T-helper 1 cell treated with Interleukin-12 subunit alpha and Interleukin-12 subunit beta and Interleukin-4 antibody, amounts not matched to agents 30 μg/mL and 1 μg/mL, for 36 hours (primary cell): ENCODE data around the gene NFKB1.
A peak's percentile ranks its signal among the peaks of the same experiment; 100 is the strongest.

Source experiments
- H3K27ac Mint-ChIP-seq: one replicate; pipeline ENCODE4 v1.8.0; 2021; ENCODE audit warnings: mild to moderate bottlenecking, mixed read lengths
- H3K27me3 Mint-ChIP-seq: one replicate; pipeline ENCODE4 v1.8.0; 2021; ENCODE audit warnings: low read depth, mixed read lengths
- H3K36me3 Mint-ChIP-seq: one replicate; pipeline ENCODE4 v1.8.0; 2021; ENCODE audit warnings: low read depth, mixed read lengths
- H3K4me1 Mint-ChIP-seq: one replicate; pipeline ENCODE4 v1.8.0; 2021; ENCODE audit warnings: low read depth, mixed read lengths
- H3K4me3 Mint-ChIP-seq: one replicate; pipeline ENCODE4 v1.8.0; 2021; ENCODE audit warnings: mild to moderate bottlenecking, moderate library complexity, mixed read lengths
- H3K9me3 Mint-ChIP-seq: one replicate; pipeline ENCODE4 v1.8.0; 2021; ENCODE audit warnings: mixed read lengths

Gene NFKB1

DNA sequence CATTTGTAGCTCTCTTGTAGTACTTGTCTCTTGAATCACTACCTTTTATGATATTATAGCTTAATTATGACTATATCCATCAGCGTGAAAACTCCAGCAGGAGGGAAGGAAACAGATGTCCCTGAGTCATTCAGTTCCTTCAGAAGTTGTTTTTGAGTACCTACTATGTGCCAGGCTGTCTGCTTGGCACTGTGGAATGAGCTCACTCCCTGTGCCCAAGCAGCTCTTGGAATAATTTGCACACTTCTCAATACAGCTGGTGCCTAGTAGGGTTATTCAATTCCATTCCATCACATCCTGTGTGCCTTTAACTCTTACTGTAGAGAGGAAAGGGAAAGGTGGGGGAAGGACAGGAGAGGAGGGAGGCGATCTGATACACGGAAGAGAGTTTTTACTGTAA, 77.1 kb downstream of the NFKB1 start:
- H3K27me3 Mint-ChIP-seq, result no peaks in the 10 kb centered on the region
- H3K36me3 Mint-ChIP-seq, result peaks cover 48% of the 10 kb centered on the region
- no peak overlapping the region for H3K4me3 Mint-ChIP-seq
- H3K27ac Mint-ChIP-seq, result no peak overlapping the region
- H3K9me3 Mint-ChIP-seq, result no peaks in the 10 kb centered on the region
- H3K4me1 Mint-ChIP-seq, result peaks cover 60% of the 10 kb centered on the region

DNA sequence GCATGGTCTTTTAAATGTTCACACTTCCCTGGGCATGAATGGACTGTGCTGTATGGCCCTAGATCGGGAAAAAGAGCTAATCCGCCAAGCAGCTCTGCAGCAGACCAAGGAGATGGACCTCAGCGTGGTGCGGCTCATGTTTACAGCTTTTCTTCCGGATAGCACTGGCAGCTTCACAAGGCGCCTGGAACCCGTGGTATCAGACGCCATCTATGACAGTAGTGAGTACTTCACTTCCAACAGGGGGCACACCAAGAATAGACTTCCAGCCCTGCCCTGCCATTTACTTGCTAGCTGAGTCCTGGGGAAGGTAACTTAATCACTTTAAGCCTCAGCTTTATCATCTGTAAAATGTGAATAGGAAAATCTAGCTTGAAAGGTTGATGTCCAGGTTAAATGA, 77.7 kb downstream of the NFKB1 start:
- Mint-ChIP-seq H3K27ac (no peak overlapping the region), H3K27me3 (no peaks in the 10 kb centered on the region), H3K4me1 (peaks cover 57% of the 10 kb centered on the region), H3K9me3 (no peaks in the 10 kb centered on the region), H3K4me3 (no peak overlapping the region), H3K36me3 (peaks cover 54% of the 10 kb centered on the region)

DNA sequence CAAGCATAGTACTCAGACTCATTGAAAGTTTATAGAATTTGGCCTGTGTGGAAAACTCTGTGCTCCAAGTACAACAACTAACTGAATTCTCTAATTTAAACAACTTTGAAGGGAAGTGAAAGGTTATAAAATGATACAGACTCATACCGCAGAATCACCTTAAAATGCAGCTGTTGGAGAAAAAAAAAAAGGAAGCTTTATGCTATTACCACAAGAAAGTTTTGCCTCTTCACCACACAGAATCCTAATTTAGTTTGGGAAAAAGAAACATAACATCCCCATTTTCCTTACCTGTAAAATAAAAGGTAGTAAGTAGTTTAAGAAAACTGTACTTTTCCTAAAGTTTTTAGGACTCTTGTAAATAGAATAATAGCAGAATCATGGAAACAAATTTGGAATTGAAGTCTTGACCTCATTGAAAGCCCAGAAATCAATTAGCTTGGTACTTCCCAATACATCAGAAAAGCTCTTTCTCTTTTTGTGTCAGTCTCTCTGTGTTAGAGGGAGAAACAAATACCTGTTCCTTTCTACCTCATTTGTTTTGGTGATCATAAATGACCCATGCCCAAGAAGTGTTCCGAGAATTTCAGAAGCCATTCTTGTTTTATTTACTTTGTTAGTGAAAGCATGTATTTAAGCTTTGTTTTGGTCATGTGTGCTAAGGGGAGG, 78.8 kb downstream of the NFKB1 start:
- peak overlapping the region; percentile 18 for H3K27ac Mint-ChIP-seq
- peaks cover 55% of the 10 kb centered on the region for H3K4me1 Mint-ChIP-seq
- H3K9me3 Mint-ChIP-seq, result no peaks in the 10 kb centered on the region
- no peaks in the 10 kb centered on the region for H3K27me3 Mint-ChIP-seq
- peaks cover 62% of the 10 kb centered on the region for H3K36me3 Mint-ChIP-seq
- no peak overlapping the region for H3K4me3 Mint-ChIP-seq

DNA sequence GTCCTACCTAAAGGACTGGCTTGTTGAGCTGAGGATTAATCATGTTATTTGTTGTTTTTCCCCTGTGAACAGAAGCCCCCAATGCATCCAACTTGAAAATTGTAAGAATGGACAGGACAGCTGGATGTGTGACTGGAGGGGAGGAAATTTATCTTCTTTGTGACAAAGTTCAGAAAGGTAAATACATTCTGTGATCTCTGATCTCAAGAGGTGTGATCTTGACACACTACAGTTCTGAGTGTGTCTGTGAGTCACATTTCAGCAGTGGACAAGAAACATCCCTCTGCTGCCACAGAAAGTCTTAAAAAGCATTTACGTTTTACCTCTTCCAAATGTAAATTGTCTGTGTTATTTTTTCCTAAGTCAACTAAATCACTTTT, 79.3 kb downstream of the NFKB1 start:
- Mint-ChIP-seq H3K9me3 (no peaks in the 10 kb centered on the region), H3K27ac (peak overlapping the region; percentile 18), H3K27me3 (no peaks in the 10 kb centered on the region), H3K4me1 (peaks cover 56% of the 10 kb centered on the region), H3K4me3 (peak overlapping the region; percentile 29), H3K36me3 (peaks cover 66% of the 10 kb centered on the region)

- Mint-ChIP-seq H3K36me3 (peaks cover 62% of the 10 kb centered on the region), H3K9me3 (no peaks in the 10 kb centered on the region), H3K27ac (no peak overlapping the region), H3K4me1 (peaks cover 69% of the 10 kb centered on the region), H3K27me3 (no peaks in the 10 kb centered on the region), H3K4me3 (no peak overlapping the region)
Observed at GRCh38 chr4:102584091-102584490, 82.9 kb downstream of the NFKB1 start.

DNA sequence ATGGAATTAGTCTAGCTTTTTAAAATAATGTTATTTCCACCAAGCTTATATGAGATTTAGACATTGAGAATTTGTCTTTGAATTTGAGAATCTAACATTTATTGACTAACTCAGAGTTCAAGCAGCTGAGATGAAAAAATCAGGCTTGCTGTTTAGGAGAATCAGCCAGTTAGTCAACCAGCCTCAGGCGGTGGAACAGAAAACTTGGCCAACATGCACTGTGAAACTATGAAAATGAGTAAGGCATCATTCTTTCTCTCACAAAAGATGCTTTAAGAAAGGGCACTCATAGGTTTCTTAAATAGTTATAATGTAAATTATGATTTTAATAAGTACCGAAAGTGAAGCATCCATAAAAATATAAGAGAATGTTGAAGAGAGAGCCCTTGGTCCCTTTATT, 84.2 kb downstream of the NFKB1 start:
- H3K27ac Mint-ChIP-seq, result peak overlapping the region; percentile 85
- peak overlapping the region; percentile 40 for H3K4me3 Mint-ChIP-seq
- no peaks in the 10 kb centered on the region for H3K9me3 Mint-ChIP-seq
- no peaks in the 10 kb centered on the region for H3K27me3 Mint-ChIP-seq
- peaks cover 67% of the 10 kb centered on the region for H3K36me3 Mint-ChIP-seq
- H3K4me1 Mint-ChIP-seq, result peaks cover 70% of the 10 kb centered on the region

- peaks cover 6% of the 10 kb centered on the region for H3K9me3 Mint-ChIP-seq
- peaks cover 75% of the 10 kb centered on the region for H3K4me1 Mint-ChIP-seq
- no peaks in the 10 kb centered on the region for H3K27me3 Mint-ChIP-seq
- peak overlapping the region; percentile 85 for H3K27ac Mint-ChIP-seq
- peaks cover 71% of the 10 kb centered on the region for H3K36me3 Mint-ChIP-seq
- peak overlapping the region; percentile 40 for H3K4me3 Mint-ChIP-seq
Observed at GRCh38 chr4:102586002-102586643, 85.0 kb downstream of the NFKB1 start.

GRCh38 chr4:102586644-102587021, 85.5 kb downstream of the NFKB1 start:
- Mint-ChIP-seq H3K27me3 (no peaks in the 10 kb centered on the region), H3K27ac (peak overlapping the region; percentile 85), H3K9me3 (peaks cover 9% of the 10 kb centered on the region), H3K4me1 (peaks cover 77% of the 10 kb centered on the region), H3K36me3 (peaks cover 74% of the 10 kb centered on the region), H3K4me3 (peak overlapping the region; percentile 40)

- Mint-ChIP-seq H3K4me1 (peaks cover 91% of the 10 kb centered on the region), H3K27ac (peak overlapping the region; percentile 71), H3K36me3 (peaks cover 76% of the 10 kb centered on the region), H3K4me3 (peak overlapping the region; percentile 51), H3K9me3 (peaks cover 14% of the 10 kb centered on the region), H3K27me3 (no peaks in the 10 kb centered on the region)
Observed at GRCh38 chr4:102589743-102590142, 88.6 kb downstream of the NFKB1 start.

DNA sequence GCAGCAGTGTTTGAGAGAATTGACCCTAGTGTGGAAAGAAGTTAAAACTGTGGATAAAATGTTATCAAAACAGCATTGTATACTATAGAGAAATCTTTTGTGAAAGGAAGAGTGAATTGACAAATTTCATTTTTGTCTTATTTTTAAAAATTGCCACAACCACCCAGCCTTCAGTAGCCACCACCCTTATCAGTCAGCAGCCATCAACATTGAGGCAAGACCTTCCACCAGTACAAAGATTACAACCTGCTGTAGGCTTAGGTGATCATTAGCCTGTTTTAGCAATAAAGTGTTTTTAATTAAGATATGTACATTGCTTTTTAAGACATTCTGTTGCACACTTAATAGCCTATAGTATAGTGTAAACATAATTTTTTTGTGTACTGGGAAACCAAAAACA, 91.1 kb downstream of the NFKB1 start:
- Mint-ChIP-seq H3K27me3 (no peaks in the 10 kb centered on the region), H3K9me3 (peaks cover 14% of the 10 kb centered on the region), H3K4me3 (peak overlapping the region; percentile 7), H3K27ac (peak overlapping the region; percentile 53), H3K4me1 (peaks cover 84% of the 10 kb centered on the region), H3K36me3 (peaks cover 80% of the 10 kb centered on the region)

GRCh38 chr4:102593147-102593546, 92.0 kb downstream of the NFKB1 start:
- H3K27ac Mint-ChIP-seq, result peak overlapping the region; percentile 65
- peaks cover 14% of the 10 kb centered on the region for H3K9me3 Mint-ChIP-seq
- H3K36me3 Mint-ChIP-seq, result peaks cover 80% of the 10 kb centered on the region
- no peaks in the 10 kb centered on the region for H3K27me3 Mint-ChIP-seq
- peaks cover 84% of the 10 kb centered on the region for H3K4me1 Mint-ChIP-seq
- H3K4me3 Mint-ChIP-seq, result peak overlapping the region; percentile 18

DNA sequence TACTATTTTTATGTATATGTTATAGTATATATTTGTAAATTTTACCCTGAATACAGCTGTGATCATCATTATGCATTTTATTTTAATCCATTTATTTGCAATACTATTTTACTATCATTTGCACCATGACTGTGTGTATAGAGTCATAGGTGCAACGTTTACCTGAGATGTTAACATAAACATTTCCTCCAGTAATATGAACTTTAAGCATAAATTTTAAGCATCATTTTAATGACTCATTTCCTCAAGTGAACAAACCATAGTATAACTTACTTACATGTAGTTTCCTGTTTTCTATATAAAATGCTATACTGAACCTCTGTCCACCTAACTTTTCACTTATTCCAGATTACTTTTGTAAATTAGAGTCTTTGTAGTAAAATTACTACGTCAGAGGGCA, 92.8 kb downstream of the NFKB1 start:
- H3K27me3 Mint-ChIP-seq, result no peaks in the 10 kb centered on the region
- H3K4me1 Mint-ChIP-seq, result peaks cover 84% of the 10 kb centered on the region
- H3K36me3 Mint-ChIP-seq, result peaks cover 86% of the 10 kb centered on the region
- H3K4me3 Mint-ChIP-seq, result no peak overlapping the region
- peaks cover 14% of the 10 kb centered on the region for H3K9me3 Mint-ChIP-seq
- peak overlapping the region; percentile 67 for H3K27ac Mint-ChIP-seq

DNA sequence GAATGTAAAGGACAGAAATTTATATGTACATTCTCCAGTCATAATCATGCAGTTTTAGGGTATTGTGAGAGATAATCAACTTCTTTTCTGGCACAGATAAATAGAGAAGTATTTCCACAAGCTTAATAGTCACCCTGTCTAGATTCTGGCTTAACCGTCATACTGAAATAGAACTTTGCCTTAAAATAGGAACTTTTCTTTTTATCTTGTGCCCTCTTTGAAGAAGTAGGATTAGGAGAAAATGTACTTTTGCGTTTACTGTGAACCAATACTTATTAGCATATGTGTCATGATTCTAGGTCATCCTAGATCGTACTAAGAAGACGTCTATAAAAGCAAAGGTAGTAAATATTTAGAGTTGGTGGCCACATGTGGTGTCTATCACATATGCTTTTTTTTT, 95.4 kb downstream of the NFKB1 start:
- H3K36me3 Mint-ChIP-seq, result peaks cover 82% of the 10 kb centered on the region
- no peaks in the 10 kb centered on the region for H3K27me3 Mint-ChIP-seq
- H3K27ac Mint-ChIP-seq, result peak overlapping the region; percentile 35
- H3K4me3 Mint-ChIP-seq, result no peak overlapping the region
- peaks cover 76% of the 10 kb centered on the region for H3K4me1 Mint-ChIP-seq
- peaks cover 6% of the 10 kb centered on the region for H3K9me3 Mint-ChIP-seq

DNA sequence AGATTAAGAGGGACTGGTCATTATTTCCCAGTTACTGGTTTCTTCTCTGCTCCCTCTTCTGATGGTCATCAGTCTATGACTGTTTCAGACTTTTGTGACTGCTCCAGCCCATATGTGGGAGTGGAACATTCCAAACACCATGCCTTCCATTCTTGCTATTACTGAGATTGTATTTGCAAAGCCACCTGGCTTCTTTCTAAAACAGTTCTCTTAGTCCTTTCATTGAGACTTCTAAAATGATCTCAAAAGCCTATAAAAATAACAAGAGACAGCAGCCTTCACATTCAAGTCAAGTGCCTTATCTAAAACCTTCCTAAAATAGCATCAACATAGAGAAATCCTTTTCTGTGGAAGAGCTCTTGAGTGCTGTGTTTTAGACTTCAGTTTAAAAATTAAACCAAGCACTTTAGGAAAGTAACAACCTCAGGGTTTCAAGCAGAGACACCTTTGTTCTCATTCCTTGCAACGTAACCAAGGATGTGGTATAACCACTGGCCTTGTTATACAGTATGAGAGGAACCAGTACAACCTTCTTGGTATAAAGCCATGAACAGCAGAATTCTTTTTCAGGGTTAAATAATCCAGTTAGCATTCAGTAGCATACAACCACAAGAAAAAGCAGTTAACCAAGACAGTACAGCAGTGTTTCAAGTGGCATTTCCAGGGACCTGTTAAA, 97.1 kb downstream of the NFKB1 start:
- peak overlapping the region; percentile 52 for H3K4me3 Mint-ChIP-seq
- H3K27ac Mint-ChIP-seq, result peak overlapping the region; percentile 87
- peaks cover 63% of the 10 kb centered on the region for H3K4me1 Mint-ChIP-seq
- peaks cover under 1% of the 10 kb centered on the region for H3K9me3 Mint-ChIP-seq
- no peaks in the 10 kb centered on the region for H3K27me3 Mint-ChIP-seq
- H3K36me3 Mint-ChIP-seq, result peaks cover 75% of the 10 kb centered on the region
